Mucosa of descending colon (tissue), 3 donors: Measurements from ENCODE around the gene CHTF8. TPM values are rescaled to one million over a fixed set of nuclear protein-coding genes. Genes with fewer than 3 reads are reported as not detected.
A peak's percentile ranks its signal among the peaks of the same experiment; 100 is the strongest.
"Not testable (repeated sequence)": the region's sequence is repeated elsewhere in the genome, so short reads cannot be mapped to it uniquely, and the experiment has no call there.

Source experiments
- ATAC-seq: fragments of 200-7000 bp; cut with Tn5 transposase; one replicate; pipeline ENCODE4 v1.9.1; 2020; ENCODE audit warnings: mild to moderate bottlenecking, moderate library complexity
- DNase-seq, 3 donors: peaks; one replicate each; pipeline ENCODE4 v3.0.0-alpha.2; 2020
- H3K36me3 ChIP-seq: fragments of 200-600 bp; one replicate; pipeline ENCODE4 v1.8.0; 2021; ENCODE audit warnings: low read depth, mild to moderate bottlenecking
- H3K4me1 ChIP-seq: fragments of 200-600 bp; one replicate; pipeline ENCODE4 v1.8.0; 2021; ENCODE audit warnings: low read depth, mild to moderate bottlenecking
- H3K4me3 ChIP-seq: fragments of 200-600 bp; one replicate; pipeline ENCODE4 v1.8.0; 2021; ENCODE audit warnings: mild to moderate bottlenecking
- H3K9me3 ChIP-seq: fragments of 200-600 bp; one replicate; pipeline ENCODE4 v1.8.0; 2021; ENCODE audit warnings: mild to moderate bottlenecking
- CTCF ChIP-seq: fragments of 200-600 bp; IDR thresholded peaks from one replicate; pipeline ENCODE4 v1.8.0; 2022; ENCODE audit warnings: antibody characterized with exemption, mild to moderate bottlenecking
- intact Hi-C, 2 donors: fragments of 100-400 bp; cut with DNase I in 1 of 2; cut with micrococcal nuclease in 1 of 2; formaldehyde crosslinking; loops; one replicate each; pipeline versions ENCODE4 v1.11.0 to v1.11.1; 2022; cut with DNase I, micrococcal nuclease
- total RNA-seq, 3 donors: library from RNA; stranded (reverse); fragmentation: NEBNext Ultra II Directional in 2 of 3; extraction: Animal tissue kit (Norgen Biotek cat#: 25700) in 2 of 3; gene quantifications; one replicate each; pipeline versions ENCODE4 v1.2.1 to v1.2.4, GENCODE V29; 2021 to 2023
- donor health status: DM: no; HTN: no; CAD: no; lungs with moderate emphysema.
- donor health status: DM: no; HTN: no; CAD: no.
- donor health status: DM: no; HTN: yes; CAD: no.

CHTF8 gene
- total RNA-seq, 3 donors from 2014 or later = 88.5 to 107 (median 94.5) TPM

GRCh38 chr16:69165584-69165983 is 33.2 kb upstream of the CHTF8 start:
- DNase-seq = no peak
- Histone ChIP-seq H3K9me3 (no peaks in the 10 kb centered on the region), H3K36me3 (no peaks in the 10 kb centered on the region), H3K4me3 (no peak overlapping the region), H3K4me1 (peaks cover 4% of the 10 kb centered on the region)
- intact Hi-C loops = no loop called here
- TF ChIP-seq CTCF = no peak
- no peak for ATAC-seq

- DNase-seq (no peak), ATAC-seq (no peak)
- intact Hi-C loops = no loop called here
- Histone ChIP-seq H3K9me3 (no peaks in the 10 kb centered on the region), H3K4me1 (no peaks in the 10 kb centered on the region), H3K4me3 (no peak overlapping the region), H3K36me3 (peaks cover 8% of the 10 kb centered on the region)
- TF ChIP-seq CTCF = no peak
Observed at GRCh38 chr16:69160192-69160591, 27.8 kb upstream of the CHTF8 start.

GRCh38 chr16:69157196-69157595 is 24.8 kb upstream of the CHTF8 start:
- no peaks in the 10 kb centered on the region for H3K4me1 ChIP-seq
- H3K36me3 ChIP-seq = peaks cover 8% of the 10 kb centered on the region
- intact Hi-C loops = no loop called here
- no peaks in the 10 kb centered on the region for H3K9me3 ChIP-seq
- H3K4me3 ChIP-seq = no peak overlapping the region
- TF ChIP-seq CTCF = no peak
- ATAC-seq (no peak), DNase-seq (no peak)

GRCh38 chr16:69150146-69150865 is 17.9 kb upstream of the CHTF8 start:
- intact Hi-C loops = loop anchor here (5.0 kb wide), 1 partner anchor 137 kb away; no protein-coding TSS in a partner anchor
- Histone ChIP-seq H3K36me3 (no peaks in the 10 kb centered on the region), H3K4me3 (no peak overlapping the region), H3K4me1 (no peaks in the 10 kb centered on the region), H3K9me3 (no peaks in the 10 kb centered on the region)
- ATAC-seq = peak; percentile 87
- DNase-seq = peak in 1 of 3 donors; percentile 92
- TF ChIP-seq CTCF = peak; percentile 39

GRCh38 chr16:69149621-69150020 is 17.2 kb upstream of the CHTF8 start:
- H3K36me3 ChIP-seq, H3K4me3 ChIP-seq, H3K4me1 ChIP-seq, ATAC-seq, H3K9me3 ChIP-seq, DNase-seq: not testable (repeated sequence)
- intact Hi-C loops = loop anchor here (5.0 kb wide), 1 partner anchor 138 kb away; no protein-coding TSS in a partner anchor

- Histone ChIP-seq H3K4me1 (no peaks in the 10 kb centered on the region), H3K4me3 (no peak overlapping the region), H3K9me3 (no peaks in the 10 kb centered on the region), H3K36me3 (peaks cover 4% of the 10 kb centered on the region)
- TF ChIP-seq CTCF = no peak
- DNase-seq (no peak), ATAC-seq (no peak)
- intact Hi-C loops = no loop called here
Observed at GRCh38 chr16:69145658-69146057, 13.3 kb upstream of the CHTF8 start.
